Neuronal stem cell (in vitro differentiated cells): ENCODE data around the gene UNC13B.

Experiments
- DNase-seq: peaks from one replicate; pipeline ENCODE4 v3.0.0-alpha.2; 2013; ENCODE audit warnings: low spot score
- H2AFZ ChIP-seq: one replicate; pipeline ENCODE4 v1.6.1; 2013; ENCODE audit warnings: mild to moderate bottlenecking, low read length, inconsistent platforms
- H2AK5ac ChIP-seq: 2 replicates; pipeline ENCODE4 v1.6.1; 2013; ENCODE audit warnings: low read depth, mild to moderate bottlenecking, inconsistent platforms, low read length, moderate library complexity, mixed read lengths
- H2BK120ac ChIP-seq: 2 replicates; pipeline ENCODE4 v1.6.1; 2013; ENCODE audit warnings: low read depth, mild to moderate bottlenecking, inconsistent platforms, low read length, moderate library complexity, mixed read lengths
- H2BK12ac ChIP-seq: one replicate; pipeline ENCODE4 v1.6.1; 2013; ENCODE audit warnings: low read length, inconsistent platforms
- H2BK15ac ChIP-seq: 2 replicates; pipeline ENCODE4 v1.6.1; 2013; ENCODE audit warnings: mild to moderate bottlenecking, low read length, inconsistent platforms, mixed read lengths
- H2BK5ac ChIP-seq: one replicate; pipeline ENCODE4 v1.6.1; 2013; ENCODE audit warnings: inconsistent platforms, mild to moderate bottlenecking, low read length, moderate library complexity
- H3K14ac ChIP-seq: one replicate; pipeline ENCODE4 v1.6.1; 2013; ENCODE audit warnings: low read length, inconsistent platforms
- H3K18ac ChIP-seq: 2 replicates; pipeline ENCODE4 v1.6.1; 2013; ENCODE audit warnings: low read length, inconsistent platforms
- H3K23ac ChIP-seq: 2 replicates; pipeline ENCODE4 v1.6.1; 2013; ENCODE audit warnings: low read depth, mild to moderate bottlenecking, mixed read lengths, low read length, inconsistent platforms; ENCODE audit not compliant: poor library complexity
- H3K27ac ChIP-seq: replicated peaks from 3 replicates; pipeline ENCODE4 v1.5.1; 2013; ENCODE audit warnings: low read length, inconsistent platforms
- H3K27me3 ChIP-seq, 3 experiments: 2 replicates each; pipeline ENCODE4 v1.6.1; 2013; ENCODE audit warnings: low read length in 3 of 3, mild to moderate bottlenecking in 2 of 3, inconsistent platforms in 1 of 3, low read depth in 1 of 3, mixed read lengths in 1 of 3, moderate library complexity in 1 of 3; ENCODE audit not compliant: control insufficient read depth in 3 of 3, insufficient read depth in 3 of 3
- H3K36me3 ChIP-seq, 2 donors: replicated peaks in 1 of 2; 2 replicates each; pipeline ENCODE4 v1.6.1; 2013; ENCODE audit warnings: low read length in 2 of 2; ENCODE audit not compliant: control insufficient read depth in 2 of 2, insufficient read depth in 2 of 2
- H3K4ac ChIP-seq: 2 replicates; pipeline ENCODE4 v1.6.1; 2013; ENCODE audit warnings: inconsistent platforms, mild to moderate bottlenecking, low read length, moderate library complexity
- H3K4me1 ChIP-seq, 2 donors: 1 replicate in 1 of 2; 2 replicates in 1 of 2; pipeline ENCODE4 v1.6.1; 2013; ENCODE audit warnings: low read length in 2 of 2, low read depth in 1 of 2; ENCODE audit not compliant: control insufficient read depth in 2 of 2, insufficient read depth in 1 of 2
- H3K4me2 ChIP-seq: one replicate; pipeline ENCODE4 v1.6.1; 2013; ENCODE audit warnings: mild to moderate bottlenecking, low read length, inconsistent platforms; ENCODE audit not compliant: insufficient read depth, poor library complexity, severe bottlenecking
- H3K4me3 ChIP-seq, 2 donors: 2 replicates each; pipeline ENCODE4 v1.5.1; 2013; ENCODE audit warnings: low read length in 2 of 2, mild to moderate bottlenecking in 2 of 2, inconsistent platforms in 1 of 2, moderate library complexity in 1 of 2
- H3K79me1 ChIP-seq: one replicate; pipeline ENCODE4 v1.6.1; 2013; ENCODE audit warnings: low read depth, mild to moderate bottlenecking, inconsistent platforms, low read length, moderate library complexity
- H3K9ac ChIP-seq: one replicate; pipeline ENCODE4 v1.6.1; 2013; ENCODE audit warnings: mild to moderate bottlenecking, low read depth, low read length, inconsistent platforms; ENCODE audit not compliant: poor library complexity
- H3K9me3 ChIP-seq, 2 donors: replicated peaks in 1 of 2; 2 replicates each; pipeline versions ENCODE3 to v1.6.1; 2013; ENCODE audit warnings: low read length in 2 of 2, mild to moderate bottlenecking in 2 of 2, inconsistent platforms in 1 of 2, low read depth in 1 of 2, mixed read lengths in 1 of 2, moderate library complexity in 1 of 2; ENCODE audit not compliant: control insufficient read depth in 2 of 2, insufficient read depth in 1 of 2
- H4K8ac ChIP-seq: one replicate; pipeline ENCODE4 v1.6.1; 2013; ENCODE audit warnings: low read depth, mild to moderate bottlenecking, inconsistent platforms, low read length, moderate library complexity
- H4K91ac ChIP-seq: one replicate; pipeline ENCODE4 v1.6.1; 2013; ENCODE audit warnings: low read length, low read depth, mild to moderate bottlenecking, inconsistent platforms; ENCODE audit not compliant: poor library complexity
- WGBS, 2 donors: extraction: QIAGEN DNeasy Blood & Tissue Kit; methylation state at CpG; one replicate each; pipeline ENCODE4 v1.1.7; 2013; ENCODE audit warnings: missing lambda C conversion rate in 2 of 2, mixed read lengths in 1 of 2; ENCODE audit not compliant: insufficient read length in 2 of 2, insufficient replicate concordance in 1 of 2; ENCODE audit errors: extremely low coverage in 2 of 2; 5-methylcytosine and 5-hydroxymethylcytosine counted together

The UNC13B gene

DNA sequence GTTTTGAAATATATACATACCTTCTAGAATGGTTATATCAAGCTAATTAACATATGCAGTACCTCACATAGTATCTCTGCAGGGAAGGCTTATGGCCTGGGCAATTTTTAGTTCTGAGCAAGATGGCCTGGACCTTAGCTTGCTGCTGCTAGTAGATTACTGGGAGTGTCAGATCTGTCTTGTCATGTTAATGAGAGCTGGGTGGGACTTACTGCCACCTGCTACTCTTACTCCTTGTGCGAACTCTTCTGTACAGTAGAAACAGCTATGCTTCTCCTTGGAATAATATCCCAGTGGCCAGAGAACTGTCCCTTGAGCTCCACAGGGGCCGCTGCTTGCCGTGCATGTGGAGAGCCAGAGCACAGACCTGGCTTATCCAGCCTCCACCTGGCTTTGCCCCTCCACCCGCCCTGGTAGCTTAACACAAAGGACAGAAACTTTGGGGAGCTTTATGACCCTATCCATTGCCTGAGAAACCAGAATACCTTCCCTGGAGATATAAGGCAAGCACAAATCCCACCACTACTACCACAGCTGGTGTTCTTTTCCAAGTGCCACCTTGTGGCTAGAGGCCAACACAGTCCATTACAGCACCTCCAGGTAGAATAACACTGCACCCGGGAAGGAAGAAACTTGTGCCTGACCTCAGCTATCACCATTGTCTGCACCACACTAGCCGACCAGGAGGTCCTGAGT, 253.7 kb downstream of the UNC13B start:
- no peak overlapping the region for H3K4ac ChIP-seq

GRCh38 chr9:35416098-35416427, 254.3 kb downstream of the UNC13B start:
- Histone ChIP-seq H4K8ac (no peak overlapping the region), H3K79me1 (no peaks in the 10 kb centered on the region), H3K9ac (no peak overlapping the region), H3K27me3 (no peaks in the 10 kb centered on the region), H3K4ac (no peak overlapping the region), H3K4me3 (no peak overlapping the region), H2BK5ac (no peak overlapping the region), H3K18ac (no peak overlapping the region), H2AK5ac (no peak overlapping the region), H2BK15ac (no peak overlapping the region), H3K9me3 (peaks cover 0 to 3% of the 10 kb centered on the region in 2 donors), H4K91ac (no peak overlapping the region), H2AFZ (no peak overlapping the region), H3K4me2 (no peak overlapping the region), H2BK12ac (no peak overlapping the region), H2BK120ac (no peak overlapping the region), H3K23ac (no peak overlapping the region), H3K14ac (no peak overlapping the region), H3K4me1 (no peaks in the 10 kb centered on the region), H3K27ac (no peak overlapping the region), H3K36me3 (no peaks in the 10 kb centered on the region)
- no peak for DNase-seq
- WGBS, 2 donors, result no CpG with 5 or more reads among the region's 2 CpGs

More for the DNA sequence above, 253.7 kb downstream of the UNC13B start:
- Histone ChIP-seq H2BK5ac (no peak overlapping the region), H2AK5ac (no peak overlapping the region), H2BK12ac (no peak overlapping the region), H3K14ac (no peak overlapping the region), H2BK15ac (no peak overlapping the region), H3K4me3 (no peak overlapping the region), H4K8ac (no peak overlapping the region), H3K27ac (no peak overlapping the region), H4K91ac (no peak overlapping the region), H3K23ac (no peak overlapping the region), H3K36me3 (no peaks in the 10 kb centered on the region), H3K4me2 (no peak overlapping the region), H3K4me1 (no peaks in the 10 kb centered on the region), H3K27me3 (no peaks in the 10 kb centered on the region), H2BK120ac (no peak overlapping the region), H3K9me3 (peaks cover 0 to 3% of the 10 kb centered on the region in 2 donors), H3K9ac (no peak overlapping the region), H3K79me1 (no peaks in the 10 kb centered on the region), H2AFZ (no peak overlapping the region), H3K18ac (no peak overlapping the region)
- DNase-seq, result no peak
- no CpG with 5 or more reads among the region's 6 CpGs for WGBS, 2 donors

DNA sequence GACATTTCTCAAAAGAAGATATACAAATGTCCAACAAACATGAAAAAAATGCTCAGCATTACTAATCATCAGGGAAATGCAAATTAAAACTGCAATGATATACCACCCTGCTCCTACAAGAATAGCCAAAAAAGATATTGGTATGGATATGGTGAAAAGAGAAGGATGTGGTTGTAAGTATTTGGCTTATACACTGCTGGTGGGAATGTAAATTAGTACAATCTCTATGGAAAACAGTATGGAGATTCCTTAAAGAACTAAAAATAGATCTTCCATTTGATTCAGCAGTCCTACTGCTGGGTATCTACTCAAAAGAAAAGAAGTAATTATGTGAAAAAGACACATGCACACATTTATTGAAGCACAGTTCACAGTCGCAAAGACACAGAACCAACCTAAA, 260.5 kb downstream of the UNC13B start:
- Histone ChIP-seq H2AK5ac (no peak overlapping the region), H2AFZ (no peak overlapping the region), H2BK12ac (no peak overlapping the region), H3K23ac (no peak overlapping the region), H3K36me3 (no peaks in the 10 kb centered on the region), H3K4me3 (no peak overlapping the region), H3K4me2 (no peak overlapping the region), H3K79me1 (no peaks in the 10 kb centered on the region), H3K4ac (no peak overlapping the region), H3K27ac (no peak overlapping the region), H2BK15ac (no peak overlapping the region), H3K9ac (no peak overlapping the region), H3K9me3 (no peaks in the 10 kb centered on the region), H3K4me1 (no peaks in the 10 kb centered on the region), H4K8ac (no peak overlapping the region), H4K91ac (no peak overlapping the region), H2BK120ac (no peak overlapping the region), H3K14ac (no peak overlapping the region), H3K27me3 (peaks cover 0 to 16% (median 0%) of the 10 kb centered on the region in 3 experiments), H3K18ac (no peak overlapping the region), H2BK5ac (no peak overlapping the region)
- no CpG with 5 or more reads among the region's 1 CpG for WGBS, 2 donors
- DNase-seq, result no peak

DNA sequence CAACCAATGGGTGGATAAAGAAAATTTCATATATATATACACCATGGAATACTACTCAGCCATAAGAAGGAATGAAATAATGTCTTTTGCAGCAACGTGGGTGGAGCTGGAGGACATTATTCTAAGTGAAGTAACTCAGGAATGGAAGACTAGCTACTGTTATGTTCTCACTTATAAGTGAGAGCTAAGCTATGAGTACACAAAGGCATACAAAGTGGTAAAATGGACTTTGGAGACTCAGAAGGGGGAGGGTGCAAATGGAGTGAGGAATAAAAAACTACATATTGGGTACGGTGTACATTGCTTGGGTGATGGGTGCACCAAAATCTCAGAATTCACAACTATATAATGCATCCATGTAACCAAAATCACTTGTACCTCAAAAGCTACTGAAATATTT, 260.9 kb downstream of the UNC13B start:
- Histone ChIP-seq H3K27ac (no peak overlapping the region), H3K23ac (no peak overlapping the region), H2AFZ (no peak overlapping the region), H2BK5ac (no peak overlapping the region), H3K36me3 (no peaks in the 10 kb centered on the region), H3K4ac (no peak overlapping the region), H2BK15ac (no peak overlapping the region), H3K79me1 (no peaks in the 10 kb centered on the region), H4K8ac (no peak overlapping the region), H3K4me1 (no peaks in the 10 kb centered on the region), H2BK12ac (no peak overlapping the region), H3K4me2 (no peak overlapping the region), H2BK120ac (no peak overlapping the region), H3K9me3 (no peaks in the 10 kb centered on the region), H3K14ac (no peak overlapping the region), H3K18ac (no peak overlapping the region), H4K91ac (no peak overlapping the region), H3K9ac (no peak overlapping the region), H3K4me3 (no peak overlapping the region), H3K27me3 (peaks cover 0 to 16% (median 0%) of the 10 kb centered on the region in 3 experiments), H2AK5ac (no peak overlapping the region)
- no CpG with 5 or more reads among the region's 2 CpGs for WGBS, 2 donors
- DNase-seq, result no peak
